ENCODE measurements around the gene NR4A3. TPM values are rescaled to one million over a fixed set of nuclear protein-coding genes. Genes with fewer than 3 reads are reported as not detected.

NR4A3 gene
- total RNA-seq, 2 experiments from 2014 or later: 10.5 to 11.9 TPM

DNA sequence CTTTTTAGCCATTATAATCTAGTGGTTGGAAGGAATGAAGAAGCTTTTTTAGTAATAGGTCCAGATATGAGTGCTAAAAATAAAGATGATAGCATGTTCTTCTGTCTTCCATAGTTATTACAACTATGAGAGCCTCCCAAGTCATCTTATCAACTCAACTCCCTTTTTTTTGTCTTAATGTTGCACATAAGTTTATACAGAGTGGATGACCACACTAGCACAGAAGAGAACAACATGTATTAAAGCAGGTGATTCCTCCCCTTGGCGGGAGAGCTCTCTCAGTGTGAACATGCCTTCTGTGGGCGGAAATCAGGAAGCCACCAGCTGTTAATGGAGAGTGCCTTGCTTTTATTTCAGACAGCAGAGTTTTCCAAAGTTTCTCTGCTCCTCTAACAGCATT lies 44.7 kb downstream of the NR4A3 start:
- ChIA-PET CTCF (no interaction called here), POLR2A (no interaction called here)
- peaks cover 15% of the 10 kb centered on the region for H3K36me3 Mint-ChIP-seq
- intact Hi-C loops (cut with micrococcal nuclease): loop anchor here (5.0 kb wide), 1 partner anchor 41 kb away; the partner anchor contains the start of gene STX17
- H3K27ac Mint-ChIP-seq: no peak overlapping the region
- H3K4me1 Mint-ChIP-seq (ENCODE audit: low read depth): peaks cover 15% of the 10 kb centered on the region
- H3K4me3 Mint-ChIP-seq: no peak overlapping the region
- no peak for DNase-seq
- H3K9me3 Mint-ChIP-seq: no peaks in the 10 kb centered on the region
- no peaks in the 10 kb centered on the region for H3K27me3 Mint-ChIP-seq

DNA sequence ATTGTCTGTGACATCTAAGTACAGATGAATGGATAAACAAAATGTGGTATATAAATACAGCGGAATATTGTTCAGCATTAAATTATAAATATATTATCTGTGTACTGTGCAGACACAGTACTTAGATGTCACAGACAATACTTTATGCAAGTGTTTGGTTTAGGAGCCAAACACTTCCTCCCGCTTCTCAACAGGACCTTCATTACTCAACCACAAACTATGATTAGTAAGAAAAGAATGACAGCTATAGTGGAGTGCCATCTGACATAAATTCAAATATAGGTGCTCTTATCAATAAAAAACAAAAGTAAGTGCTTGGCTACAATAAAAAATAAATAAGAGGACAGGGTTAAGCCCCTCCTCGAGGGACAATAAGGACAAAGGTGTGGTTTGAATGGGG lies 45.9 kb downstream of the NR4A3 start:
- H3K36me3 Mint-ChIP-seq: peaks cover 15% of the 10 kb centered on the region
- intact Hi-C loops (cut with micrococcal nuclease): loop anchor here (5.0 kb wide), 1 partner anchor 40 kb away; the partner anchor contains the start of gene STX17
- no peak overlapping the region for H3K27ac Mint-ChIP-seq
- no peaks in the 10 kb centered on the region for H3K27me3 Mint-ChIP-seq
- H3K4me1 Mint-ChIP-seq (ENCODE audit: low read depth): peaks cover 15% of the 10 kb centered on the region
- no peak overlapping the region for H3K4me3 Mint-ChIP-seq
- ChIA-PET CTCF (no interaction called here), POLR2A (no interaction called here)
- DNase-seq: no peak
- H3K9me3 Mint-ChIP-seq: no peaks in the 10 kb centered on the region

DNA sequence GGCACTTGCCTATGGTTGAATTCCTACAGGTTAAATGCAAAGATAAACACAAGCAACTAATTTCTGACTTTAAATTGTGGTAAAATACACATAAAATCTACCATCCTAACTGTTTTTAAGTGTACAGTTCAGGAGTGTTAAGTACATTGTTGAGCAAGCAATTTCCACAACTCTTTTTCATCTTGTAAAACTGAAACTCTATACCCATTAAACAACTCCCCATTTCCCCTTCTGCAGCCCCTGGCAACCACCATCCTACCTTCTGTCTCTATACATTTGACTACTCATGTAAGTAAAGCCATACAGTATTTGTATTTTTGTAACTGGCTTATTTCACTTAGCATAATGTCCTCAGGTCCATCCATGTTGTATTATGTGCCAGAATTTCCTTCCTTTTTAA lies 46.3 kb downstream of the NR4A3 start:
- no peak overlapping the region for H3K27ac Mint-ChIP-seq
- H3K27me3 Mint-ChIP-seq: no peaks in the 10 kb centered on the region
- H3K4me3 Mint-ChIP-seq: no peak overlapping the region
- peaks cover 15% of the 10 kb centered on the region for H3K4me1 Mint-ChIP-seq (ENCODE audit: low read depth)
- H3K9me3 Mint-ChIP-seq: no peaks in the 10 kb centered on the region
- intact Hi-C loops (cut with micrococcal nuclease): loop anchor here (2.0 to 5.0 kb wide), 2 partner anchors 39 to 41 kb away; partner anchors contain the start of gene STX17
- POLR2A ChIA-PET: no interaction called here
- peaks cover 13% of the 10 kb centered on the region for H3K36me3 Mint-ChIP-seq
- DNase-seq: peak; percentile 38
- CTCF ChIA-PET: no interaction called here

DNA sequence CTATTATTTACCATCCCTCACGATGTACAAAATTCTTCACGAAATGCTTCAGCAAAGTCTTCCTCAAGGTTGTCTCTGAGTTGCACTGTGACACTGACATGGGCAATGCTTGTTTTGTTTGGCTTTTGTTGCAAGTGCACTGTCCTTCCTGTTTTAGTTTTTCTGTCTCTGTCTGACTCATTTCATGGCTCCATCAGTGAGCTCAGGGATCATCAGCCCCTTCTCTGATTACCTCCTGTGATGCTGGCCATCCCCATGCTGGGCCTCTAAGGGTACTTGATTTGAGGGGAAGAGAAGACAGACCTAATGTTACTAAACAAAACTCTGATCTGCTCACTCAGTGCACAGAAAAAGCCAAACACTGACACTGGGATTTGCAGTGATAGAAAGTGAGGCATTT lies 47.2 kb downstream of the NR4A3 start:
- H3K36me3 Mint-ChIP-seq: peaks cover 4% of the 10 kb centered on the region
- intact Hi-C loops (cut with micrococcal nuclease): loop anchor here (2.0 to 5.0 kb wide), 2 partner anchors 38 to 42 kb away; partner anchors contain the start of gene STX17
- no peak for DNase-seq
- CTCF ChIA-PET: interaction anchor here (0.7 kb wide), 1 partner anchor 687 kb away, joined by 3 read pairs; no protein-coding TSS in a partner anchor
- no peaks in the 10 kb centered on the region for H3K9me3 Mint-ChIP-seq
- peaks cover 21% of the 10 kb centered on the region for H3K4me1 Mint-ChIP-seq (ENCODE audit: low read depth)
- H3K4me3 Mint-ChIP-seq: no peak overlapping the region
- POLR2A ChIA-PET: no interaction called here
- no peaks in the 10 kb centered on the region for H3K27me3 Mint-ChIP-seq
- H3K27ac Mint-ChIP-seq: no peak overlapping the region

DNA sequence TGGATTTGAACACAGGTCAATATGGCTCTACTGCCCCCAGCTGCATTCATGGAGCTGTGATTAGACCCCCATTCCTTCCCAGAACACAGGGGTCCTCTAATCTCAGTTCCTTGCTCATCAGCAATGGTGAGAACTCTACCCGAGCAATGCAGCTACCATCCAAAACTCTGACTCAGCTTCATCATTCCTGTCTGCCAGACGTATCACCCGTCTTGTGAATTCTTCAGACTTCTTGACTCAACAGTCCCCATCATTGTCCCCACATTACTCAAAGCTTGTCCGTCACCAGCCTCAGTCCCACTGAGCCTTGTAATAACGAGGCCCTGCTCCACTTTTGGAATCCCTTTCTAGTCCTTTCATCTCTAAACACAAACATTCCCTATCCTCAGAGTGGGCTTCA lies 48.4 kb downstream of the NR4A3 start:
- CTCF ChIA-PET: interaction anchor here (0.6 to 1.3 kb wide), 2 partner anchors 19 to 45 kb away, joined by 3 to 4 read pairs; no protein-coding TSS in a partner anchor

DNA sequence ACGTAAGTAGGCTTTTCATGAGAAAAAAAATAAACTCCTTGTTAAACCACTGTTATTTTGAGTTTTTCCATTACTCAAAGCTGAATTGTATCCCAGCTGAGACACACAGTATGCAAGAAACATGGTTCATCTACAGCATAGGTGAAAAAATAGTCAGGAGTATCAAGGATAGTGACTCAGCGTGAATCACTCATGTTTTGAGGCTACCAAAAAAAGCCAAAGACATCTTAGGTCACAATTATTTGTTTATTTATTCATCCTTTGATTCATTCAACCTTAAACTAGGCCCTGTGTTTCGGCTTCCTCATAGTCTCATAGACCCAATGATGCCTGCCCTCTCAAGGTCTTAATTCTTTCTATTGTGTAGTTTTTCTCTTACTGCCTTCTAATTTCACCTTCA lies 51.8 kb downstream of the NR4A3 start:
- Mint-ChIP-seq H3K27me3 (peaks cover 2% of the 10 kb centered on the region), H3K27ac (peak overlapping the region; percentile 42), H3K36me3 (no peaks in the 10 kb centered on the region), H3K9me3 (no peaks in the 10 kb centered on the region), H3K4me1 (ENCODE audit: low read depth) (peaks cover 15% of the 10 kb centered on the region), H3K4me3 (no peak overlapping the region)
- POLR2A ChIA-PET: interaction anchor here (0.9 kb wide), 1 partner anchor 54 kb away, joined by 3 read pairs; no protein-coding TSS in a partner anchor
- intact Hi-C loops (cut with micrococcal nuclease): loop anchor here (1.0 to 2.0 kb wide), 4 partner anchors 47 to 81 kb away; no protein-coding TSS in a partner anchor
- DNase-seq: no peak
- CTCF ChIA-PET: interaction anchor here (1.0 kb wide), 1 partner anchor 54 kb away, joined by 3 read pairs; no protein-coding TSS in a partner anchor

More for the DNA sequence above, 48.4 kb downstream of the NR4A3 start:
- Mint-ChIP-seq H3K36me3 (no peaks in the 10 kb centered on the region), H3K27ac (no peak overlapping the region), H3K4me3 (no peak overlapping the region), H3K27me3 (no peaks in the 10 kb centered on the region), H3K4me1 (ENCODE audit: low read depth) (peaks cover 25% of the 10 kb centered on the region), H3K9me3 (no peaks in the 10 kb centered on the region)
- intact Hi-C loops (cut with micrococcal nuclease): no loop called here
- no peak for DNase-seq
- POLR2A ChIA-PET: no interaction called here

DNA sequence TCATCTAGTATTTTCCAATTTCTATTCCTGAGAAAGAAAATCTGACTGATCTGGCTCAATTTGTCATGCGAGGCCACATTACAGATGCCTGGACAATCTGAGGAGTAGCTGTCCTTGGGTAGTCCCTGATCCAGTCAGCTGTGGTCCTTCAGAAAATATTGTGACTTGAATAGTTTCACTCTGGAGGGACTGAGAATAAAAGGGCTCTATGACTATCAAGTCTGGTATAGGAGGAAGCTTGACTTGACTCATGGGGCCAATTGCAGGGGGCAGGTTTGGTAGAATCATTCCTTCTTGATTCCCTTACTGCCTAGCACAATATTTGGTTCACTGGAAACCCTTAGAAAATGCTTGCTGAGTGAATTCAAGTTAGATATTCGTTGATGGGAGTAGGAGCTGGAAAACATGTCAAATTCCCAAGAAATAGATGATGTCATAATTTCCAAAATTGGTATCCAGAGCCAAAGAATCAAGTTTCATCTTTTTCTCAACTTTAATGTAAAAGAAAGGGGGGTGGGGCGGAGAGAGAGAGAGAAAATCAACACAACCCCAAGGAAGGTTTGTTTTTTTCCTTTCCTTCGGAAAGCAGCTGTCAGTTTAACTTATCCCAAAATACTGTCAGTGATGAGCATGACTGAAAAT lies 52.4 kb downstream of the NR4A3 start:
- CTCF ChIA-PET: interaction anchor here (1.0 kb wide), 1 partner anchor 55 kb away, joined by 3 read pairs; no protein-coding TSS in a partner anchor
- Mint-ChIP-seq H3K27me3 (peaks cover 2% of the 10 kb centered on the region), H3K4me3 (no peak overlapping the region), H3K9me3 (no peaks in the 10 kb centered on the region), H3K27ac (peak overlapping the region; percentile 42), H3K36me3 (no peaks in the 10 kb centered on the region), H3K4me1 (ENCODE audit: low read depth) (peaks cover 10% of the 10 kb centered on the region)
- POLR2A ChIA-PET: no interaction called here
- peak; percentile 40 for DNase-seq
- intact Hi-C loops (cut with micrococcal nuclease): loop anchor here (1.0 to 2.0 kb wide), 4 partner anchors 48 to 81 kb away; no protein-coding TSS in a partner anchor

DNA sequence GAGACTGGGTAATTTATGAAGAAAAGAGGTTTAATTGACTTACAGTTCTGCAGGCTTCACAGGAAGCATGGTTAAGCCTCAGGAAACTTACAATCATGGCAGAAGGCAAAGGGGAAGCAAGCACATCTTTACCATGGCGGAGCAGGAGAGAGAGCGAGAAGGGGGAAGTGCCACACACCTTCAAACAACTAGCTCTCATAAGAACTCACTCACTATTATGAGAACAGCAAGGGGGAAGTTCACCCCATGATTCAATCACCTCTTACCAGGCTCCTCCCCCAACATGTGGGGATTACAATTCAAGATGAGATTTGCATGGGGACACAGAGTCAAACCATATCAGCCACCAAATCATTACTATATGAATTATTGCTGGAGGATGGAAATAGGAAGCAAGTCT lies 54.5 kb downstream of the NR4A3 start:
- POLR2A ChIA-PET: no interaction called here
- intact Hi-C loops (cut with micrococcal nuclease): no loop called here

DNA sequence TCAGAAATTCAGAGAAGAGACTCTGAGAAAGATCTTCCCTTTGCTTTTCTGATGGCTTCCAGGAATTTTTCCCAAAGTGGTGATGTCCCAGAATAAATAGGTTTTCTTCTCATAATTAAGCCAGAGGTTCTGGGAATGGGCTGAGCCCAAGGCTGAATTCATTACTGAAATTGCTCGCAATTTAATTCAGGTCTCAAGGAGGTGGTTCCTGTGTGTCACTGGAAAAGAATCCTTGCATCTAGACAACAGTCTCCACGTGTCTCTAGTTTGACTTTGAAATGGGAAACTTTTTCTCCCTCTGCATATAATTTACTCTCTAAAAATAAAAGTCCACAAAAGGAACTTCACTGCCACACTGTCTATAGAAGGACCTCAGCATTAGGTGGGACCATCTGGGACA lies 57.0 kb downstream of the NR4A3 start:
- CTCF ChIA-PET: no interaction called here

More for the DNA sequence above, 54.5 kb downstream of the NR4A3 start:
- no peak overlapping the region for H3K4me3 Mint-ChIP-seq
- no peak for DNase-seq
- CTCF ChIA-PET: no interaction called here
- peaks cover 2% of the 10 kb centered on the region for H3K27me3 Mint-ChIP-seq
- peaks cover under 1% of the 10 kb centered on the region for H3K36me3 Mint-ChIP-seq
- no peak overlapping the region for H3K27ac Mint-ChIP-seq
- H3K9me3 Mint-ChIP-seq: no peaks in the 10 kb centered on the region
- peaks cover 10% of the 10 kb centered on the region for H3K4me1 Mint-ChIP-seq (ENCODE audit: low read depth)

DNA sequence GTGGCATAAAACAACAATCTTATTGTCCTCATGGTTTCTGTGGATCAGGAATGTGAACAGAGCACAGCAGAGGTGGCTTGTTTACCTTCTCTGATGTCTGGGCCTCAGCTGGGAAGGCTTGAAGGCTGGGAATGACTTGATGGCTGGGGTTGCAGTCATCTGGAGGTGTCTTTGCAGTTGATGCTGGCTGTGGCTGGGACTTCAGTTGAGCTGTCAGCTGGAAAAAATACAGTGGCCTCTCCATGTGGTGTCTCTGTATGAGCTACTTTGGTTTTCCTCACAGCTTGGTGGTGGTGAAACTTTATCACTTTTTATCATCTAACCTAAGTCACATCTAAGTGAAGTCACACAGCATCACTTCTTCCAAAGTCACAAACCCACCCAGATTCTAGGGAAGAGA lies 60.1 kb downstream of the NR4A3 start:
- H3K4me3 Mint-ChIP-seq: no peak overlapping the region
- H3K27me3 Mint-ChIP-seq: no peaks in the 10 kb centered on the region

More for the DNA sequence above, 57.0 kb downstream of the NR4A3 start:
- Mint-ChIP-seq H3K4me1 (ENCODE audit: low read depth) (peaks cover 11% of the 10 kb centered on the region), H3K4me3 (no peak overlapping the region), H3K27me3 (peaks cover 2% of the 10 kb centered on the region), H3K27ac (no peak overlapping the region), H3K36me3 (peaks cover 2% of the 10 kb centered on the region), H3K9me3 (no peaks in the 10 kb centered on the region)
- intact Hi-C loops (cut with micrococcal nuclease): no loop called here
- no peak for DNase-seq
- POLR2A ChIA-PET: no interaction called here

DNA sequence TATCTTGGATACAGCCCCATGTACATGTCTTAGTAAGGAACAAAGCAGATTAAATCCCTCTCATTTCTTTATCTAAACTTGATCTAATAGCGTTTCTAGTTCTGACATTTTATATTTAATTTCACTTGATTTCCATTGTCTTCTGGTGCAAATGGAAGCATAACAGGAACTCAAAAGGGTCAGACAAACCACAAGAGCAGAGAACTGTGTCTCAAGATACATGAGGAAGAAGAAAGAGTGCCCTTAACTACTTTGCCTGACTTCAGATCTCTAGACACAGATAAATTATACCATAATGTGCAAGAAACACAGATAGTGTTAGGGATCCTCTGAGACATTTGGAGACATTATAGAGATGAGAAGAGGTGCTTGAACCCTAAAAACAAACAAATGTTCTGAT lies 64.1 kb downstream of the NR4A3 start:
- Mint-ChIP-seq H3K36me3 (peaks cover 2% of the 10 kb centered on the region), H3K27me3 (no peaks in the 10 kb centered on the region), H3K4me1 (ENCODE audit: low read depth) (peaks cover 5% of the 10 kb centered on the region), H3K9me3 (no peaks in the 10 kb centered on the region), H3K4me3 (no peak overlapping the region), H3K27ac (no peak overlapping the region)
- intact Hi-C loops (cut with micrococcal nuclease): no loop called here
- ChIA-PET POLR2A (no interaction called here), CTCF (interaction anchor here (0.6 kb wide), 1 partner anchor 1605 kb away, joined by 3 read pairs; no protein-coding TSS in a partner anchor)
- no peak for DNase-seq

More for the DNA sequence above, 60.1 kb downstream of the NR4A3 start:
- Mint-ChIP-seq H3K36me3 (peaks cover 2% of the 10 kb centered on the region), H3K4me1 (ENCODE audit: low read depth) (peaks cover 5% of the 10 kb centered on the region), H3K9me3 (no peaks in the 10 kb centered on the region), H3K27ac (no peak overlapping the region)
- intact Hi-C loops (cut with micrococcal nuclease): no loop called here
- ChIA-PET POLR2A (no interaction called here), CTCF (no interaction called here)
- peak; percentile 49 for DNase-seq

DNA sequence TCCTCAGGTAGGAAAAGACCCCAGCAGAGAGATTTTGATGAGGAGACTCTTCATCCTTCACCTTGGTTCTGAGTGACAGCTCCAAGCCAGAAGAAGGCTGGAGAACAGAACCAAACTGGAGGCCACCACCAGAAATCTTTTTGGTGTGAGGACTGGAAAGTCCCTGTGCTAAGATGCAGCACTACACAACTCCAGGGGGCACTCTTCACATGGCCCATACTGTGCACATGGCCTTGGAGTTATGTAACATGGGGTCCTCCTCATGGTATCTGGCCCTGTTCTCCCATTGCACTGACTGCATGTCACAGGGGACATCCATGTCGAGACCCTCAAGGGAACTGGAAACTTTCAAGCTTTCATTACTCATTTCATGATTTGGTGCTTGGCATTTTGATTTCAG lies 67.4 kb downstream of the NR4A3 start:
- no peaks in the 10 kb centered on the region for H3K36me3 Mint-ChIP-seq
- no peaks in the 10 kb centered on the region for H3K4me1 Mint-ChIP-seq (ENCODE audit: low read depth)
- no peak overlapping the region for H3K27ac Mint-ChIP-seq
- no peak for DNase-seq
- intact Hi-C loops (cut with micrococcal nuclease): no loop called here
- no peak overlapping the region for H3K4me3 Mint-ChIP-seq
- no peaks in the 10 kb centered on the region for H3K9me3 Mint-ChIP-seq
- CTCF ChIA-PET: interaction anchor here (0.5 to 2.0 kb wide), 3 partner anchors 19 to 122 kb away, joined by 3 to 7 read pairs (median 3); no protein-coding TSS in a partner anchor
- no peaks in the 10 kb centered on the region for H3K27me3 Mint-ChIP-seq
- POLR2A ChIA-PET: no interaction called here

Data from activated CD4-positive, alpha-beta memory T cell treated with anti-CD3 and anti-CD28 coated beads for 36 hours (primary cell).